SK-N-SH treated with all-trans-retinoic acid at 6 μM for 48 hours (cell line): Measurements from ENCODE around the gene NAALADL2.

Experiments used
- ATAC-seq: fragments of 200-7000 bp; cut with Tn5 transposase; 3 replicates; pipeline ENCODE4 v1.9.1; 2020; ENCODE audit warnings: mild to moderate bottlenecking, moderate library complexity
- ARNTL ChIP-seq: fragments of 450-650 bp; formaldehyde crosslinking; IDR thresholded peaks from 2 replicates; pipeline ENCODE4 v1.5.0; 2020; ENCODE audit warnings: low read depth, mild to moderate bottlenecking, moderate library complexity, borderline replicate concordance
- BACH2 ChIP-seq: fragments of 250-450 bp; sonication (Bioruptor Pico); IDR thresholded peaks from 2 replicates; pipeline ENCODE4 v1.9.0; 2021; ENCODE audit warnings: mild to moderate bottlenecking, borderline replicate concordance
- CREB5 ChIP-seq: fragments of 250-450 bp; sonication (Bioruptor Pico); IDR thresholded peaks from 2 replicates; pipeline ENCODE4 v1.5.1; 2020; ENCODE audit warnings: low read depth, mild to moderate bottlenecking, moderate library complexity
- CSDC2 ChIP-seq: fragments of 250-450 bp; sonication (Bioruptor Pico); IDR thresholded peaks from 2 replicates; pipeline ENCODE4 v1.5.0; 2020; ENCODE audit warnings: mild to moderate bottlenecking, moderate library complexity
- CSRNP3 ChIP-seq: fragments of 250-450 bp; sonication (Bioruptor Pico); IDR thresholded peaks from 2 replicates; pipeline ENCODE4 v1.5.1; 2021; ENCODE audit warnings: mild to moderate bottlenecking, moderate library complexity
- ESRRG ChIP-seq: fragments of 250-450 bp; sonication (Bioruptor Pico); IDR thresholded peaks from 2 replicates; pipeline ENCODE4 v1.6.1; 2021; ENCODE audit warnings: mild to moderate bottlenecking
- GLIS3 ChIP-seq: fragments of 250-450 bp; sonication (Bioruptor Pico); IDR thresholded peaks from 2 replicates; pipeline ENCODE4 v1.5.0; 2020; ENCODE audit warnings: mild to moderate bottlenecking, moderate library complexity
- ISL1 ChIP-seq: fragments of 250-450 bp; sonication (Bioruptor Pico); IDR thresholded peaks from 2 replicates; pipeline ENCODE4 v2.1.2; 2022; ENCODE audit warnings: mild to moderate bottlenecking, moderate library complexity
- OSR1 ChIP-seq: fragments of 250-450 bp; sonication (Bioruptor Pico); IDR thresholded peaks from 2 replicates; pipeline ENCODE4 v1.8.0; 2022; ENCODE audit warnings: moderate library complexity, mild to moderate bottlenecking, inconsistent platforms
- PATZ1 ChIP-seq: fragments of 250-450 bp; sonication (Bioruptor Pico); IDR thresholded peaks from 2 replicates; pipeline ENCODE4 v1.8.0; 2020; ENCODE audit warnings: mild to moderate bottlenecking, moderate library complexity, borderline replicate concordance
- POU6F1 ChIP-seq: fragments of 250-450 bp; sonication (Bioruptor Pico); IDR thresholded peaks from 2 replicates; pipeline ENCODE4 v1.8.0; 2021; ENCODE audit warnings: low read depth, mild to moderate bottlenecking, moderate library complexity, borderline replicate concordance
- PPARA ChIP-seq: fragments of 250-450 bp; sonication (Bioruptor Pico); IDR thresholded peaks from 2 replicates; pipeline ENCODE4 v1.5.0; 2020; ENCODE audit warnings: mild to moderate bottlenecking, borderline replicate concordance
- RARB ChIP-seq: fragments of 250-450 bp; sonication (Bioruptor Pico); IDR thresholded peaks from 2 replicates; pipeline ENCODE4 v1.8.0; 2021; ENCODE audit warnings: mild to moderate bottlenecking, moderate library complexity
- SNAI2 ChIP-seq: fragments of 250-450 bp; sonication (Bioruptor Pico); IDR thresholded peaks from 2 replicates; pipeline ENCODE4 v1.5.0; 2020; ENCODE audit warnings: mild to moderate bottlenecking, moderate library complexity
- TCF4 ChIP-seq: fragments of 250-450 bp; sonication (Bioruptor Pico); IDR thresholded peaks from 2 replicates; pipeline ENCODE4 v1.8.0; 2021; ENCODE audit warnings: mild to moderate bottlenecking, moderate library complexity, borderline replicate concordance
- TOX ChIP-seq: fragments of 250-450 bp; sonication (Bioruptor Pico); IDR thresholded peaks from 2 replicates; pipeline ENCODE4 v1.8.0; 2021; ENCODE audit warnings: mild to moderate bottlenecking, moderate library complexity, borderline replicate concordance
- TSHZ2 ChIP-seq: fragments of 250-450 bp; sonication (Bioruptor Pico); IDR thresholded peaks from 2 replicates; pipeline ENCODE4 v1.5.0; 2020; ENCODE audit warnings: mild to moderate bottlenecking, moderate library complexity
- ZC3H10 ChIP-seq: fragments of 250-450 bp; sonication (Bioruptor Pico); IDR thresholded peaks from 2 replicates; pipeline ENCODE4 v1.5.1; 2021; ENCODE audit warnings: mild to moderate bottlenecking, moderate library complexity
- ZFP3 ChIP-seq: fragments of 250-450 bp; sonication (Bioruptor Pico); IDR thresholded peaks from 2 replicates; pipeline ENCODE4 v1.5.0; 2020; ENCODE audit warnings: mild to moderate bottlenecking, moderate library complexity
- ZFP30 ChIP-seq: fragments of 450-650 bp; formaldehyde crosslinking; IDR thresholded peaks from 2 replicates; pipeline ENCODE4 v1.5.0; 2022; ENCODE audit warnings: mild to moderate bottlenecking, moderate library complexity
- ZNF565 ChIP-seq: fragments of 450-650 bp; formaldehyde crosslinking; conservative IDR thresholded peaks from 2 replicates; pipeline ENCODE4 v1.5.0; 2020; ENCODE audit warnings: low read depth, mild to moderate bottlenecking, moderate library complexity
- ZNF8 ChIP-seq: fragments of 450-650 bp; formaldehyde crosslinking; IDR thresholded peaks from 2 replicates; pipeline ENCODE4 v1.5.0; 2020; ENCODE audit warnings: mild to moderate bottlenecking, moderate library complexity

Gene NAALADL2

GRCh38 chr3:175199961-175200360 is 340.8 kb downstream of the NAALADL2 start:
- peak; percentile 28; the same call in 1 of the 2 replicates for TF ChIP-seq ISL1 (CRISPR knock-in tag)
- no peak for TF ChIP-seq ZFP30
- ATAC-seq = no peak

- TF ChIP-seq BACH2 (CRISPR knock-in tag) = no peak
- no peak for TF ChIP-seq GLIS3 (CRISPR knock-in tag)
- no peak; the same call in 1 of the 2 replicates for TF ChIP-seq ISL1 (CRISPR knock-in tag)
- no peak for TF ChIP-seq OSR1 (CRISPR knock-in tag)
- no peak for TF ChIP-seq ARNTL (CRISPR knock-in tag)
- no peak for TF ChIP-seq CREB5 (CRISPR knock-in tag)
- TF ChIP-seq ESRRG = no peak
- no peak for TF ChIP-seq TOX
- no peak for TF ChIP-seq CSDC2 (CRISPR knock-in tag)
- no peak for TF ChIP-seq SNAI2 (CRISPR knock-in tag)
- no peak for TF ChIP-seq ZNF565 (CRISPR knock-in tag)
- no peak for TF ChIP-seq ZC3H10
- no peak for TF ChIP-seq POU6F1 (CRISPR knock-in tag)
- no peak for TF ChIP-seq PATZ1 (CRISPR knock-in tag)
- no peak for TF ChIP-seq TSHZ2
- TF ChIP-seq PPARA (CRISPR knock-in tag) = no peak
- no peak for TF ChIP-seq ZFP3 (CRISPR knock-in tag)
- no peak for TF ChIP-seq ZNF8
- no peak for ATAC-seq
Observed at GRCh38 chr3:175200391-175201095, 341.4 kb downstream of the NAALADL2 start.

GRCh38 chr3:175207361-175207760 is 348.2 kb downstream of the NAALADL2 start:
- no peak for ATAC-seq
- no peak for TF ChIP-seq ZC3H10
- TF ChIP-seq ZFP3 (CRISPR knock-in tag) = no peak

- ATAC-seq = no peak
- TF ChIP-seq RARB (CRISPR knock-in tag) = no peak
- TF ChIP-seq, all 23 proteins: peak for 0
Observed at GRCh38 chr3:175208326-175208725, 349.2 kb downstream of the NAALADL2 start.

- no peak for ATAC-seq
- TF ChIP-seq POU6F1 (CRISPR knock-in tag) = no peak
- no peak for TF ChIP-seq ZC3H10
- no peak for TF ChIP-seq ZFP30
- TF ChIP-seq TCF4 = no peak
- TF ChIP-seq PPARA (CRISPR knock-in tag) = no peak
- TF ChIP-seq CSRNP3 (CRISPR knock-in tag) = no peak
- no peak for TF ChIP-seq CSDC2 (CRISPR knock-in tag)
- no peak for TF ChIP-seq CREB5 (CRISPR knock-in tag)
- no peak for TF ChIP-seq ZNF8
- TF ChIP-seq RARB (CRISPR knock-in tag) = no peak
- TF ChIP-seq ISL1 (CRISPR knock-in tag) = no peak
- TF ChIP-seq TOX = no peak
Observed at GRCh38 chr3:175211466-175211865, 352.3 kb downstream of the NAALADL2 start.
